Esophagus muscularis mucosa (tissue), 3 donors: ENCODE data around the gene ADD2.

Experiments used
- POLR2A ChIP-seq: fragments of 450-650 bp; IDR thresholded peaks from one replicate; pipeline ENCODE4 v1.6.1; 2017; ENCODE audit warnings: antibody characterized with exemption, moderate library complexity, mild to moderate bottlenecking, low read depth
- TF ChIP-seq, protein P1 (sequence below), 3 experiments: fragments of 200-600 bp in 2 of 3; fragments of 450-650 bp in 1 of 3; sonication (generic) in 2 of 3; IDR thresholded peaks; one replicate each; pipeline ENCODE4 v1.5.1; 2017 to 2019; ENCODE audit warnings: antibody characterized with exemption in 3 of 3, mild to moderate bottlenecking in 2 of 3, moderate library complexity in 1 of 3

- TF ChIP-seq POLR2A, result no peak
- TF ChIP-seq, protein P1, sequence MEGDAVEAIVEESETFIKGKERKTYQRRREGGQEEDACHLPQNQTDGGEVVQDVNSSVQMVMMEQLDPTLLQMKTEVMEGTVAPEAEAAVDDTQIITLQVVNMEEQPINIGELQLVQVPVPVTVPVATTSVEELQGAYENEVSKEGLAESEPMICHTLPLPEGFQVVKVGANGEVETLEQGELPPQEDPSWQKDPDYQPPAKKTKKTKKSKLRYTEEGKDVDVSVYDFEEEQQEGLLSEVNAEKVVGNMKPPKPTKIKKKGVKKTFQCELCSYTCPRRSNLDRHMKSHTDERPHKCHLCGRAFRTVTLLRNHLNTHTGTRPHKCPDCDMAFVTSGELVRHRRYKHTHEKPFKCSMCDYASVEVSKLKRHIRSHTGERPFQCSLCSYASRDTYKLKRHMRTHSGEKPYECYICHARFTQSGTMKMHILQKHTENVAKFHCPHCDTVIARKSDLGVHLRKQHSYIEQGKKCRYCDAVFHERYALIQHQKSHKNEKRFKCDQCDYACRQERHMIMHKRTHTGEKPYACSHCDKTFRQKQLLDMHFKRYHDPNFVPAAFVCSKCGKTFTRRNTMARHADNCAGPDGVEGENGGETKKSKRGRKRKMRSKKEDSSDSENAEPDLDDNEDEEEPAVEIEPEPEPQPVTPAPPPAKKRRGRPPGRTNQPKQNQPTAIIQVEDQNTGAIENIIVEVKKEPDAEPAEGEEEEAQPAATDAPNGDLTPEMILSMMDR (IDR thresholded peaks at IDR 0.05), result no peak
Observed at GRCh38 chr2:70658476-70658875, 109.5 kb downstream of the ADD2 start.
